ENCODE results near the gene SLC22A3. TPM values are rescaled to one million over a fixed set of nuclear protein-coding genes. Genes with fewer than 3 reads are reported as not detected.

The SLC22A3 gene
- total RNA-seq, 4 donors from 2014 or later = 16.1 to 39.2 (median 28.1) TPM

DNA sequence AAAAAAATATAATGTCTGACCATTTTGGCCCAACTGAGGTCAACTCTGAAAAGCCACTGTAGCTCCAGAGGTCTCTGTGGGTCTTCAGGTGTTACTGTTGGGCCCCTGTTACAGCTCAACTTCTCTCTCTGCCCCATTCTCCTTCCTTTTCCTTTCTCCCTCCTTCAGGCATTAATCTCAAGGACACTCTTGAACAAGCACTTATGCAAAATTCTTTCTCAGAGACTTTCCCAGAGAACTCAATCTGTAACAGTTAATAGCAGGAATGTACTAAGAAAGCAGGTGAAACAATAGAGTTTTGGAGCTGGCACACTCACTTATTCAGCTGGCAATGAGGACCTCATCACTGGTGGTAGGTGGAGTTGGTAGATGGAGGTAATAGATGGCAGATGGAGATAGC is 31.9 kb upstream of the SLC22A3 start:
- Histone ChIP-seq H3K9me3 (peaks cover 0 to 9% of the 10 kb centered on the region in 2 donors), H3K4me3 (no peak overlapping the region), H3K4me1 (no peaks in the 10 kb centered on the region), H3K27me3 (no peaks in the 10 kb centered on the region), H3K36me3 (no peaks in the 10 kb centered on the region), H3K27ac (no peak overlapping the region)
- DNase-seq = no peak
- TF ChIP-seq POLR2A (IDR thresholded peaks at IDR 0.05) (no peak), CTCF (IDR thresholded peaks at IDR 0.05) (no peak)
- intact Hi-C loops (cut with DNase I; ENCODE audit: low total_unique reads) = no loop called here

- Histone ChIP-seq H3K4me3 (no peak overlapping the region), H3K9me3 (no peaks in the 10 kb centered on the region), H3K27ac (no peak overlapping the region), H3K27me3 (no peaks in the 10 kb centered on the region), H3K36me3 (no peaks in the 10 kb centered on the region), H3K4me1 (no peaks in the 10 kb centered on the region)
- TF ChIP-seq CTCF (IDR thresholded peaks at IDR 0.05) (no peak), POLR2A (IDR thresholded peaks at IDR 0.05) (no peak)
- no peak for DNase-seq
- intact Hi-C loops (cut with DNase I; ENCODE audit: low total_unique reads) = no loop called here
Measured at GRCh38 chr6:160319246-160319645, 28.9 kb upstream of the SLC22A3 start.

GRCh38 chr6:160321729-160322505 is 26.3 kb upstream of the SLC22A3 start:
- H3K36me3 ChIP-seq = no peaks in the 10 kb centered on the region
- no peaks in the 10 kb centered on the region for H3K4me1 ChIP-seq
- TF ChIP-seq POLR2A (IDR thresholded peaks at IDR 0.05) (no peak), CTCF (IDR thresholded peaks at IDR 0.05) (no peak)
- intact Hi-C loops (cut with DNase I; ENCODE audit: low total_unique reads) = no loop called here
- no peaks in the 10 kb centered on the region for H3K9me3 ChIP-seq
- H3K4me3 ChIP-seq = no peak overlapping the region
- no peak overlapping the region for H3K27ac ChIP-seq
- no peak for DNase-seq
- H3K27me3 ChIP-seq = no peaks in the 10 kb centered on the region

- Histone ChIP-seq H3K4me1 (no peaks in the 10 kb centered on the region), H3K27ac (no peak overlapping the region), H3K4me3 (no peak overlapping the region), H3K9me3 (no peaks in the 10 kb centered on the region), H3K36me3 (no peaks in the 10 kb centered on the region), H3K27me3 (no peaks in the 10 kb centered on the region)
- intact Hi-C loops (cut with DNase I; ENCODE audit: low total_unique reads) = no loop called here
- no peak for DNase-seq
- TF ChIP-seq POLR2A (IDR thresholded peaks at IDR 0.05) = no peak
- TF ChIP-seq CTCF (IDR thresholded peaks at IDR 0.05) = no peak
Measured at GRCh38 chr6:160327981-160328380, 20.2 kb upstream of the SLC22A3 start.

GRCh38 chr6:160328447-160328846 is 19.7 kb upstream of the SLC22A3 start:
- DNase-seq = no peak
- no peak for TF ChIP-seq CTCF (IDR thresholded peaks at IDR 0.05)
- TF ChIP-seq POLR2A (IDR thresholded peaks at IDR 0.05) = no peak
- H3K36me3 ChIP-seq = no peaks in the 10 kb centered on the region
- intact Hi-C loops (cut with DNase I; ENCODE audit: low total_unique reads) = no loop called here
- no peaks in the 10 kb centered on the region for H3K4me1 ChIP-seq
- H3K4me3 ChIP-seq = no peak overlapping the region
- no peak overlapping the region for H3K27ac ChIP-seq
- no peaks in the 10 kb centered on the region for H3K9me3 ChIP-seq
- H3K27me3 ChIP-seq = no peaks in the 10 kb centered on the region

Measured in uterus (tissue), 4 donors.